Left ventricle myocardium inferior (tissue), 1 donor: Measurements from ENCODE around the gene TET2. TPM values are rescaled to one million over a fixed set of nuclear protein-coding genes. Genes with fewer than 3 reads are reported as not detected.

ENCODE experiments used
- DNase-seq: peaks from one replicate; pipeline ENCODE4 v3.0.0-alpha.2; 2020
- H3K27ac ChIP-seq: fragments of 200-600 bp; replicated peaks from 2 replicates; pipeline ENCODE4 v1.8.0; 2021
- H3K27me3 ChIP-seq: fragments of 200-600 bp; 2 replicates; pipeline ENCODE4 v1.8.0; 2021; ENCODE audit warnings: low read depth
- H3K36me3 ChIP-seq: fragments of 200-600 bp; 2 replicates; pipeline ENCODE4 v1.8.0; 2021
- H3K4me1 ChIP-seq: fragments of 200-600 bp; 2 replicates; pipeline ENCODE4 v1.8.0; 2021
- H3K4me3 ChIP-seq: fragments of 200-600 bp; 2 replicates; pipeline ENCODE4 v1.8.0; 2021; ENCODE audit warnings: mild to moderate bottlenecking, moderate library complexity
- H3K9me3 ChIP-seq: fragments of 200-600 bp; replicated peaks from 2 replicates; pipeline ENCODE4 v1.8.0; 2021
- CTCF ChIP-seq: fragments of 200-600 bp; IDR thresholded peaks from 2 replicates; pipeline ENCODE4 v1.8.0; 2021; ENCODE audit warnings: antibody characterized with exemption, mild to moderate bottlenecking, borderline replicate concordance
- intact Hi-C: fragments of 100-400 bp; cut with micrococcal nuclease; formaldehyde crosslinking; loops from one replicate; pipeline ENCODE4 v1.11.0; 2022
- total RNA-seq: library from RNA; stranded (reverse); fragmentation: NEBNext Ultra II Directional; extraction: Animal tissue kit (Norgen Biotek cat#: 25700); gene quantifications from one replicate; pipeline ENCODE4 v1.2.1, GENCODE V29; 2021
- donor health status: DM: no; HTN: yes; CAD: no; lungs with severe emphysema.

TET2 gene
- total RNA-seq, 1 donor from 2014 or later: 11.9 TPM

GRCh38 chr4:105304085-105304484 is 157.4 kb downstream of the TET2 start:
- TF ChIP-seq CTCF: no peak
- Histone ChIP-seq H3K9me3 (peaks cover 57% of the 10 kb centered on the region), H3K27ac (no peak overlapping the region), H3K4me3 (no peak overlapping the region), H3K4me1 (no peaks in the 10 kb centered on the region), H3K27me3 (no peaks in the 10 kb centered on the region), H3K36me3 (no peaks in the 10 kb centered on the region)
- intact Hi-C loops: no loop called here
- DNase-seq: no peak

- Histone ChIP-seq H3K27ac (no peak overlapping the region), H3K9me3 (peaks cover 46% of the 10 kb centered on the region), H3K27me3 (no peaks in the 10 kb centered on the region), H3K4me3 (no peak overlapping the region), H3K4me1 (no peaks in the 10 kb centered on the region), H3K36me3 (no peaks in the 10 kb centered on the region)
- no peak for TF ChIP-seq CTCF
- intact Hi-C loops: no loop called here
- DNase-seq: no peak
Measured at GRCh38 chr4:105305019-105305836, 158.6 kb downstream of the TET2 start.

GRCh38 chr4:105306158-105306781 is 159.6 kb downstream of the TET2 start:
- Histone ChIP-seq H3K9me3 (peaks cover 48% of the 10 kb centered on the region), H3K36me3 (no peaks in the 10 kb centered on the region), H3K27me3 (no peaks in the 10 kb centered on the region), H3K4me1 (no peaks in the 10 kb centered on the region), H3K27ac (no peak overlapping the region), H3K4me3 (no peak overlapping the region)
- DNase-seq: no peak
- intact Hi-C loops: no loop called here
- TF ChIP-seq CTCF: no peak

GRCh38 chr4:105306820-105307219 is 160.1 kb downstream of the TET2 start:
- intact Hi-C loops: no loop called here
- no peak for TF ChIP-seq CTCF
- no peaks in the 10 kb centered on the region for H3K27me3 ChIP-seq
- H3K9me3 ChIP-seq: peaks cover 48% of the 10 kb centered on the region
- H3K4me3 ChIP-seq: no peak overlapping the region
- H3K27ac ChIP-seq: no peak overlapping the region
- no peak for DNase-seq
- no peaks in the 10 kb centered on the region for H3K36me3 ChIP-seq
- H3K4me1 ChIP-seq: no peaks in the 10 kb centered on the region

- intact Hi-C loops: no loop called here
Measured at GRCh38 chr4:105318486-105318885, 171.8 kb downstream of the TET2 start.

More at GRCh38 chr4:105318486-105318885, 171.8 kb downstream of the TET2 start:
- Histone ChIP-seq H3K4me3 (no peak overlapping the region), H3K27me3 (no peaks in the 10 kb centered on the region), H3K4me1 (no peaks in the 10 kb centered on the region), H3K36me3 (no peaks in the 10 kb centered on the region), H3K27ac (no peak overlapping the region), H3K9me3 (peaks cover 9% of the 10 kb centered on the region)
- DNase-seq: no peak
- no peak for TF ChIP-seq CTCF
